SK-N-SH treated with all-trans-retinoic acid at 6 μM for 48 hours (cell line): ENCODE measurements around the gene ABCF2.

ENCODE experiments used
- ATAC-seq: fragments of 200-7000 bp; cut with Tn5 transposase; 3 replicates; pipeline ENCODE4 v1.9.1; 2020; ENCODE audit warnings: mild to moderate bottlenecking, moderate library complexity
- ARNTL ChIP-seq: fragments of 450-650 bp; formaldehyde crosslinking; IDR thresholded peaks from 2 replicates; pipeline ENCODE4 v1.5.0; 2020; ENCODE audit warnings: low read depth, mild to moderate bottlenecking, moderate library complexity, borderline replicate concordance
- BACH2 ChIP-seq: fragments of 250-450 bp; sonication (Bioruptor Pico); IDR thresholded peaks from 2 replicates; pipeline ENCODE4 v1.9.0; 2021; ENCODE audit warnings: mild to moderate bottlenecking, borderline replicate concordance
- CSDC2 ChIP-seq: fragments of 250-450 bp; sonication (Bioruptor Pico); IDR thresholded peaks from 2 replicates; pipeline ENCODE4 v1.5.0; 2020; ENCODE audit warnings: mild to moderate bottlenecking, moderate library complexity
- ESRRG ChIP-seq: fragments of 250-450 bp; sonication (Bioruptor Pico); IDR thresholded peaks from 2 replicates; pipeline ENCODE4 v1.6.1; 2021; ENCODE audit warnings: mild to moderate bottlenecking
- GLIS3 ChIP-seq: fragments of 250-450 bp; sonication (Bioruptor Pico); IDR thresholded peaks from 2 replicates; pipeline ENCODE4 v1.5.0; 2020; ENCODE audit warnings: mild to moderate bottlenecking, moderate library complexity
- ISL1 ChIP-seq: fragments of 250-450 bp; sonication (Bioruptor Pico); IDR thresholded peaks from 2 replicates; pipeline ENCODE4 v2.1.2; 2022; ENCODE audit warnings: mild to moderate bottlenecking, moderate library complexity
- OSR1 ChIP-seq: fragments of 250-450 bp; sonication (Bioruptor Pico); IDR thresholded peaks from 2 replicates; pipeline ENCODE4 v1.8.0; 2022; ENCODE audit warnings: moderate library complexity, mild to moderate bottlenecking, inconsistent platforms
- POU6F1 ChIP-seq: fragments of 250-450 bp; sonication (Bioruptor Pico); IDR thresholded peaks from 2 replicates; pipeline ENCODE4 v1.8.0; 2021; ENCODE audit warnings: low read depth, mild to moderate bottlenecking, moderate library complexity, borderline replicate concordance
- PPARA ChIP-seq: fragments of 250-450 bp; sonication (Bioruptor Pico); IDR thresholded peaks from 2 replicates; pipeline ENCODE4 v1.5.0; 2020; ENCODE audit warnings: mild to moderate bottlenecking, borderline replicate concordance
- RARB ChIP-seq: fragments of 250-450 bp; sonication (Bioruptor Pico); IDR thresholded peaks from 2 replicates; pipeline ENCODE4 v1.8.0; 2021; ENCODE audit warnings: mild to moderate bottlenecking, moderate library complexity
- SNAI2 ChIP-seq: fragments of 250-450 bp; sonication (Bioruptor Pico); IDR thresholded peaks from 2 replicates; pipeline ENCODE4 v1.5.0; 2020; ENCODE audit warnings: mild to moderate bottlenecking, moderate library complexity
- TCF4 ChIP-seq: fragments of 250-450 bp; sonication (Bioruptor Pico); IDR thresholded peaks from 2 replicates; pipeline ENCODE4 v1.8.0; 2021; ENCODE audit warnings: mild to moderate bottlenecking, moderate library complexity, borderline replicate concordance
- TOX ChIP-seq: fragments of 250-450 bp; sonication (Bioruptor Pico); IDR thresholded peaks from 2 replicates; pipeline ENCODE4 v1.8.0; 2021; ENCODE audit warnings: mild to moderate bottlenecking, moderate library complexity, borderline replicate concordance
- ZC3H10 ChIP-seq: fragments of 250-450 bp; sonication (Bioruptor Pico); IDR thresholded peaks from 2 replicates; pipeline ENCODE4 v1.5.1; 2021; ENCODE audit warnings: mild to moderate bottlenecking, moderate library complexity
- ZFP3 ChIP-seq: fragments of 250-450 bp; sonication (Bioruptor Pico); IDR thresholded peaks from 2 replicates; pipeline ENCODE4 v1.5.0; 2020; ENCODE audit warnings: mild to moderate bottlenecking, moderate library complexity
- ZFP30 ChIP-seq: fragments of 450-650 bp; formaldehyde crosslinking; IDR thresholded peaks from 2 replicates; pipeline ENCODE4 v1.5.0; 2022; ENCODE audit warnings: mild to moderate bottlenecking, moderate library complexity
- ZNF565 ChIP-seq: fragments of 450-650 bp; formaldehyde crosslinking; conservative IDR thresholded peaks from 2 replicates; pipeline ENCODE4 v1.5.0; 2020; ENCODE audit warnings: low read depth, mild to moderate bottlenecking, moderate library complexity
- ZNF70 ChIP-seq: fragments of 450-650 bp; formaldehyde crosslinking; IDR thresholded peaks from 2 replicates; pipeline ENCODE4 v1.5.0; 2020; ENCODE audit warnings: mild to moderate bottlenecking, moderate library complexity
- TF ChIP-seq, protein P1 (sequence below): fragments of 250-450 bp; sonication (Bioruptor Pico); IDR thresholded peaks from 2 replicates; pipeline ENCODE4 v1.5.1; 2020; ENCODE audit warnings: low read depth, mild to moderate bottlenecking, moderate library complexity
- TF ChIP-seq, protein P2 (sequence below): fragments of 250-450 bp; sonication (Bioruptor Pico); IDR thresholded peaks from 2 replicates; pipeline ENCODE4 v1.8.0; 2020; ENCODE audit warnings: mild to moderate bottlenecking, moderate library complexity, borderline replicate concordance
- TF ChIP-seq, protein P3 (sequence below): fragments of 250-450 bp; sonication (Bioruptor Pico); IDR thresholded peaks from 2 replicates; pipeline ENCODE4 v1.5.1; 2021; ENCODE audit warnings: mild to moderate bottlenecking, moderate library complexity

ABCF2 gene

DNA sequence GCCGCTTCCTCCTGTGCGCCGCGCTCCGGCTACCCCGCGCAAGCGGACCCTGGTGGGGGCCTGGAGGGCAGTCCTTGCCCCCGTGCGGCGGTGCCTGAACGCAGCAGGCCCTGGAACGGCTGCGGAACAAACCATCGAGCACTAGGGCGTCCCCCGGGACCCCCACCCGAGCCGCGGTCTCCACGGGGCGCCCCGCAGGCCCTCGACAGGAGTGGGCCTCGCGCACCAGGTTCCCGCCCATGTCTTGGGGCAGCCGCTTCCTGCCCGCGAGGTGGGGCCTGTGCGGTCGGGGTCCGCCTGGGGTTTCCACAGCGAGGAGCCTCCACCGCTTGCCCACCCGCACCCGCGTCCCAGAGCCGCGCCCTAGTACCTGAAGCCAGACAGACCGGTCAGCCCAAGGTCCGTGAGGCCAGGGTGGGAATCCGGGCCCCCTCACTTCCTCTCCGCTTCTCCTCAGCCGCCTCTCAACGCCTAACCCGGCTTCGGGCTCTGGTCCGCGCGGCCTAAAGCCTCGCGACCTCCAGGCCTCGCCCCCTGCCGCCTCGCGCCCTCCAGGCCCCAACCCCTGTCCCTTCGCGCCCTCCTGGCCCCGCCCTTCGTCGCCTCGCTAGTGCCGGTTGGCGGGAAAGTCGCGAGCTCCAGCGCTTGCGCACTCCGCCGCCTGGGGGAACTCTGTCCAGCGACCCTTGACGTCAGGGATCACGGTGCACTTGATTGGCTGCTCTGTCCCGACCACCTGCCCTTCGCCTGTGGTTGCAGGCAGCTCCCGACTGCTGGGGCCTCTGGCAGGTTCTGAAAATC, 52.6 kb downstream of the ABCF2 start:
- ATAC-seq, result no peak
- TF ChIP-seq RARB (CRISPR knock-in tag), result no peak
- no peak for TF ChIP-seq ZC3H10 (CRISPR knock-in tag)
- TF ChIP-seq SNAI2 (CRISPR knock-in tag), result no peak
- TF ChIP-seq GLIS3 (CRISPR knock-in tag), result no peak
- TF ChIP-seq ISL1 (CRISPR knock-in tag), result no peak
- no peak for TF ChIP-seq ESRRG (CRISPR knock-in tag)
- TF ChIP-seq TOX, result no peak
- TF ChIP-seq POU6F1 (CRISPR knock-in tag), result no peak
- TF ChIP-seq ZNF565, result no peak
- no peak for TF ChIP-seq TCF4 (CRISPR knock-in tag)
- no peak for TF ChIP-seq OSR1 (CRISPR knock-in tag)

GRCh38 chr7:151173386-151174245, 53.4 kb downstream of the ABCF2 start:
- ATAC-seq, result no peak

More at GRCh38 chr7:151173386-151174245, 53.4 kb downstream of the ABCF2 start:
- no peak for TF ChIP-seq ESRRG (CRISPR knock-in tag)
- no peak for TF ChIP-seq ARNTL (CRISPR knock-in tag)
- TF ChIP-seq, protein P1, sequence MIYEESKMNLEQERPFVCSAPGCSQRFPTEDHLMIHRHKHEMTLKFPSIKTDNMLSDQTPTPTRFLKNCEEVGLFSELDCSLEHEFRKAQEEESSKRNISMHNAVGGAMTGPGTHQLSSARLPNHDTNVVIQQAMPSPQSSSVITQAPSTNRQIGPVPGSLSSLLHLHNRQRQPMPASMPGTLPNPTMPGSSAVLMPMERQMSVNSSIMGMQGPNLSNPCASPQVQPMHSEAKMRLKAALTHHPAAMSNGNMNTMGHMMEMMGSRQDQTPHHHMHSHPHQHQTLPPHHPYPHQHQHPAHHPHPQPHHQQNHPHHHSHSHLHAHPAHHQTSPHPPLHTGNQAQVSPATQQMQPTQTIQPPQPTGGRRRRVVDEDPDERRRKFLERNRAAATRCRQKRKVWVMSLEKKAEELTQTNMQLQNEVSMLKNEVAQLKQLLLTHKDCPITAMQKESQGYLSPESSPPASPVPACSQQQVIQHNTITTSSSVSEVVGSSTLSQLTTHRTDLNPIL (CRISPR knock-in tag), result no peak
- TF ChIP-seq, protein P2, sequence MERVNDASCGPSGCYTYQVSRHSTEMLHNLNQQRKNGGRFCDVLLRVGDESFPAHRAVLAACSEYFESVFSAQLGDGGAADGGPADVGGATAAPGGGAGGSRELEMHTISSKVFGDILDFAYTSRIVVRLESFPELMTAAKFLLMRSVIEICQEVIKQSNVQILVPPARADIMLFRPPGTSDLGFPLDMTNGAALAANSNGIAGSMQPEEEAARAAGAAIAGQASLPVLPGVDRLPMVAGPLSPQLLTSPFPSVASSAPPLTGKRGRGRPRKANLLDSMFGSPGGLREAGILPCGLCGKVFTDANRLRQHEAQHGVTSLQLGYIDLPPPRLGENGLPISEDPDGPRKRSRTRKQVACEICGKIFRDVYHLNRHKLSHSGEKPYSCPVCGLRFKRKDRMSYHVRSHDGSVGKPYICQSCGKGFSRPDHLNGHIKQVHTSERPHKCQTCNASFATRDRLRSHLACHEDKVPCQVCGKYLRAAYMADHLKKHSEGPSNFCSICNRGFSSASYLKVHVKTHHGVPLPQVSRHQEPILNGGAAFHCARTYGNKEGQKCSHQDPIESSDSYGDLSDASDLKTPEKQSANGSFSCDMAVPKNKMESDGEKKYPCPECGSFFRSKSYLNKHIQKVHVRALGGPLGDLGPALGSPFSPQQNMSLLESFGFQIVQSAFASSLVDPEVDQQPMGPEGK (CRISPR knock-in tag), result no peak
- TF ChIP-seq ZNF70, result no peak
- no peak for TF ChIP-seq PPARA (CRISPR knock-in tag)
- TF ChIP-seq ZC3H10 (CRISPR knock-in tag), result no peak
- TF ChIP-seq ZFP30, result no peak
- no peak for TF ChIP-seq ISL1 (CRISPR knock-in tag)
- no peak for TF ChIP-seq RARB (CRISPR knock-in tag)
- TF ChIP-seq, protein P3, sequence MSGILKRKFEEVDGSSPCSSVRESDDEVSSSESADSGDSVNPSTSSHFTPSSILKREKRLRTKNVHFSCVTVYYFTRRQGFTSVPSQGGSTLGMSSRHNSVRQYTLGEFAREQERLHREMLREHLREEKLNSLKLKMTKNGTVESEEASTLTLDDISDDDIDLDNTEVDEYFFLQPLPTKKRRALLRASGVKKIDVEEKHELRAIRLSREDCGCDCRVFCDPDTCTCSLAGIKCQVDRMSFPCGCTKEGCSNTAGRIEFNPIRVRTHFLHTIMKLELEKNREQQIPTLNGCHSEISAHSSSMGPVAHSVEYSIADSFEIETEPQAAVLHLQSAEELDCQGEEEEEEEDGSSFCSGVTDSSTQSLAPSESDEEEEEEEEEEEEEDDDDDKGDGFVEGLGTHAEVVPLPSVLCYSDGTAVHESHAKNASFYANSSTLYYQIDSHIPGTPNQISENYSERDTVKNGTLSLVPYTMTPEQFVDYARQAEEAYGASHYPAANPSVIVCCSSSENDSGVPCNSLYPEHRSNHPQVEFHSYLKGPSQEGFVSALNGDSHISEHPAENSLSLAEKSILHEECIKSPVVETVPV, result no peak
- TF ChIP-seq CSDC2 (CRISPR knock-in tag), result no peak
- no peak for TF ChIP-seq ZNF565
- no peak for TF ChIP-seq ZFP3 (CRISPR knock-in tag)
- TF ChIP-seq TCF4 (CRISPR knock-in tag), result no peak
- no peak for TF ChIP-seq POU6F1 (CRISPR knock-in tag)
- no peak for TF ChIP-seq SNAI2 (CRISPR knock-in tag)
- TF ChIP-seq OSR1 (CRISPR knock-in tag), result no peak
- TF ChIP-seq BACH2 (CRISPR knock-in tag), result no peak
- no peak for TF ChIP-seq GLIS3 (CRISPR knock-in tag)
